HG03457 (cell line): Measurements from ENCODE around the gene LMF1.
"Not testable (repeated sequence)": the region's sequence is repeated elsewhere in the genome, so short reads cannot be mapped to it uniquely, and the experiment has no call there.

Source experiments
- ATAC-seq: cut with Tn5 transposase; IDR thresholded peaks from one replicate; pipeline ENCODE4 v1.9.1; 2021; ENCODE audit warnings: moderate number of reproducible peaks; ENCODE audit not compliant: unreplicated experiment

LMF1 gene

DNA sequence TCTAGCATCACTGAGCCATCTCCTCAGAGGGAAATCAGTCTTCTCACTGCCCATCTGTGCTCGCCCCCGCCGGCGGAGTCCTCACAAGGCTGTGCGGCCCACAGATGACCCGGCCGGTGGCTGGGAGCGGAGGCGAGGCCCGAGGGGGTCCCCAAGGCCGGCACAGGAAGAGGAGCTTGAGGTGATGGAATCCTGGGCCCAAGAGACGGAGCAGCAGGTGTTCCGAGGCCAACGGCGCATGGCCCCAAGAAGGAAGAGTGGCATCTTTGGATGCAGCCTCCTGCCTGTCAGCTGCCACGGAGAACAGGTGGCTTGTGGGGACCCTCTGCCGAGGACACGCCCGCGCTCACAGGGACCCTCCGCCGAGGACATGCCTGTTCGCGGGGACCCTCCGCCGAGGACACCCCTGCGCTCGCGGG lies 97.5 kb downstream of the LMF1 start:
- ATAC-seq: no peak

DNA sequence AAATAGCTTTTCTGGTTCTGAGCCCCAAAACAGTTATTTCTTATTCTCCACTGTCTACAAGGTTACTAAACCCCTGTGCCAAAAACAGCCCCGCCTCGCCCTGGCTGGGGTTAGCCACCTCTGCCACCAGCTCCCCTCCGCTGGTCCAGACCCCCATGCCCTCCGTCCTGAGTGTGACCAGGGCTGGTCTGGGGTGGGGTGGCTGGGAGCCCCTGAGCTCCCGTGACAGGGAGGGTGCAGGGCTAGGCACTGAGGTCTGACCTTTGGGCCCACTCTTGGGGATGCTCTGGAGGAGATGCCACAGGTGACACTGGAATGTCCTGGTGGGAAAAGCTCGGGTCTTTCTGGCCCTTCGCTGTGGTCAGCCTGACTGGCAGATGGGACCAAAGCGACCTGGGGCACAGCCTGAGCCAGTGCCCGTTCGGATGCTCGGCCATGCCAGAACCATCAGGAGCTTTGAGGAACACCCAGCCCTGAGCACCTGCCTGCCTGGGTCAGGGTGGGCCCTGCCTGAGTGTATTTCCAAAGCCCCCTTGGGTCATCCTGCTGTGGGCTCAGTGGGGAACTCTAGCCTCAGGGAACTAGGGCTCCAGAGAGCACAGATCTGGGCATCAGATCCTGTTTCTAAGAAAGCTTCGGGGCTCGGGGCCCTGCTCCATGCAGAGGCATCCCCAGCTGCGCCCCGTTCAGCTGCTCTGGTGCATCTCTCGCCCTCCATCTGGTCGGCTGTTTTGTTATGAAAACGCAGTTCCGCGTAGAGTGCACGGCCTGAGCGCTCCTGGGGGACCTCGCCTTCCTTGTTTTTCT lies 98.1 kb downstream of the LMF1 start:
- ATAC-seq: no peak

DNA sequence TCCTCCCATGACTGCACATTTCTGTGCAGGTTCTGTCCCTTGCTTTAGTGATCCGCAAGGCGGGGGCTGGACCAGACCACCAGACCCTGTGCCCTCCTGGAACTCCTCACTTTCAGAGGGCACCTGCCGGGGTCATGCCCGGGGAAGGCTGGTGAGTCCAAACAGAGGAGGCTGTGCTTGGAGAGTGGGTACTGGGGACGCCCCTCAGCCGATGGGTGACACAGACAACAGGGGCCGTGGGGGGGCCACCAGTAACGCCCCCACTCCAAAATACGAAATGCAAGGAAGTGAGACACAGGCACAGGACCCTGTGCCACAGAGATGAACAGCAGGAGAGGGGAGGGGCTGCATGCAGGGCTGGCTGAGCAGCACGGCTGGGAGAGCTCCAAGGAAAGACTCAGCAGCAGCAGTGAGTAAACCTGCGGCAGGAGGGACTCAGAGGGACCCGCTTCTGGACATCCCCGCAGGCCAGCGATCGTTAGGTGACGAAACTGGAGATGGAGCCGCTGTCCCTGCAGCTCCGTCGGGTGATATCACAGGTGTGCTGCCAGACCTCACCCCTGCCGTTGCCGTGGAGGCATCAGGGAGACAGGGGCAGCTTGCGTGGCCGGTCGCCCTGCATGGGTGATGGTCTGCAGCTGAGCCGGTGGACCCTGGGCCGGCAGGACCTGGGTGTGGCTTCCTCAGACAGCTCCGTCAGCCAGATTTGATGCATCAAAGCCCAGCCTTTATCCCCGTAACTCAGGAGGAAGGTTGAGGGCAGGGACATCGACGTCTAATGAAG lies 99.0 kb downstream of the LMF1 start:
- ATAC-seq: no peak

DNA sequence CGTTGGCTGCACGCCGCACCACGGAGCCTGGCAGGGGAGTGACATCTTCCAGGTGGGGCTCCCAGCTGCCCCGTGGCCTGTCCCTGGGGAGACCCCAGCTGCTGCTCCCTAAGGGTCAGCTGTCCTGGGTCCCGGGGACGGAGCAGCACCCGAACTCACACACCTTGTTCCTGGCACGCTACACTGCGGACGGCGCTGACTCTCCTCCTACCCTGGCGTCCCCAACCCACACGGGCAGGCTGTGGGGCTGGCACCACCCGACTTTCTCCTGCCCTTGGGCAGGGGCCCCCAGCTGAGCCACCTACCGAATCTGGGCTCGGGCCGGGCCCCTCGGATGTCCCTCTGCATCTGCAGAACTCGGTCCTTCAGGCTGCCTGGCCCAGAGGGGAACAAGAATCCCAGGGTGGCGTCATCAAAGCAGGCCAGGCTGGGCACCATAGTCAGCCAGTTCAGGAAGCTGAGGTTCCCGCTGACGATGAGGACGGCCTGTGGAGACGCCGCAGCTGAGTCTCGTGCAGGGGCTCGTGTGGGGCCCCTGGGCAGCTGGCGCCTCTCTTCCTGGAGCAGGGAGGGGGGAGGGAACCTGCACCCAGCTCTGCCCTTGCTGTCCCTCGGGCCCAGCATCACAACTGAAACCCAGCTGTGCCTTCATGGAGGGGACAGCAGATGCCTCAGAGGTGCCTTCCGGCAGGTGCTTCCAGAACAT lies 99.8 kb downstream of the LMF1 start:
- no peak for ATAC-seq

DNA sequence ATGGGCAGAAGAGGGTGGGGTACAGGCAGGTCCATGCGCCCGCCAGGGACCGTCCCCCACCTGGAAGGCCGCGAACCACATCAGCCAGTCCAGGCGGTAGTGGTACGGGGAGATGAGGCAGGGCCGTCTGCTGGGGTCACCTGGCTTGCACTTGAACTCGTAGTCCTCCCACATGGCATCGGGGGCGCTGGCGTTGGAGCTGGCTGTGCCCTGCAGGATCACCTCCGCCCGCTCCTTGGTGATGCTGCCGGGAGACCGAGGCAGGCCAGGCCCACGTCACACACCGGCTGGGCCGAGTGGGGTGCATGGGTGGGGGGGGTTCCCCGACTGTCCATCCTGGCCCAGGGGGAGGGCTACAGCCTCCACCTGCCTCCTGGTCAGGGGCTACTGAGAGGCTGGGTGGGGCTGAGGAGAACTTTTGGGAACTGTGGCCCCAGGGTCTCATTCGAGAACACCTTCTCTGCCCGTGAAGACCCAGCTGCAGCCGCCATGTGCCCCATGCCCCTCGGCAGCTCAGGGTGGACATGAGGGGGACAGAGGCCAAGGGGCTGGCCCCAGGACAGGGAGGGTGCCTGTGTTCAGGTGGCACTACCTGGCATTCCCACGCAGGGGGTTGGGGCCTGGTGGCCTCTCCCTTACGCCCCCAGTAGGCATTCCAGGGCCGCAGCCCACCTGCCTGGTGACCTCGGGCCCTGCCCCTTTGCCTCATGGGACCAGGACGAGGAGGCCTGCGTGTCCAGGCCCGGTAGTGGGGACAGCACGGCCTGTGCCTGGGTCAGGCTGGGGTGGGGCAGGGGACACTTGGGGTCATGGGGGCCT lies 100.8 kb downstream of the LMF1 start:
- ATAC-seq: no peak

DNA sequence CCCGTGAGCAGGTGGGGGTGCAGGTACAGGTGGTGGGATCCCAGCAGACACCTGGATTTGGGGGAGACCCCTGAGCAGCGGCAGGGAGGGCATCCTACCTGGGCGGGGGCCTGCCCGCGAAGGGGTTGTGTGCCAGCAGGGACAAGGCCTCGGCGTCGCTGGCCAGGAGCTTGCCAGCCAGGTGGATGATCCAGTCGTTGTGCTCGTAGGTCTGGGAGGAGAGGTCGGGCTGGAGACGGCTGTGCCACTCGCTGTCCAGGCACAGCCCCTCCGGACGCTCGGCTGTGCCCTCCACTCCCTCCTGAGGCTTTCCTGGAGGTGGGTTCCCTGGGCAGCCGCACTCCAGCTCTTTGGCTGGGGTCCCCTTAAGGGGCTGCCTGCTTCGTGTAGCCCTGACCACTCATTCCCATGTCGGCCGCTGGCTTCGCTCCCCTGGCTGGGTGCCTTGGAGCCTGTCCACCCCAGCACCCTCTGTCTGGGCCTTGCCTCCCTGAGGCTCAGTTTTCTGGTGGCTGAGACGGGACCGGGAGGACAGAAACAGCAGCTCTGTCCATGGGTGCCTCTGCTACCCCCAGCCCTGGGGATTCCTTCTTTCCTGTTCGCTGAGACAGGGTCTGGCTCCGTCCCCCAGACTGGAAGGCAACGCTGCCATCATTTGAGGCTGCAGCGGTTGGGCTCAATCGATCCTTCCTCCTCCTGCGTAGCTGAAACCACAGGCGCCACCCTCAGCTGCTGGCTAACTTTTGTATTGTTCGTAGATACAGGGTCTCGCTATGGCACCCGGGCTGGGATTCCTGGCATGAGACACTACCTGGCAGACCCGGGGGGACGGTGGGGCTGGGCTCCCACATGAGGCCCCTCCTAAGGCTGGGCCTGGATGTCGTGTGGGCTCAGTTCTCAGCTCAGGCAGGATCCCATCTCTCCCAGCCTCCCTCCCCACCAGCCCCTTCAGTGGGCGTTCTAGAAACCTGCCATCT lies 101.7 kb downstream of the LMF1 start:
- ATAC-seq: no peak

DNA sequence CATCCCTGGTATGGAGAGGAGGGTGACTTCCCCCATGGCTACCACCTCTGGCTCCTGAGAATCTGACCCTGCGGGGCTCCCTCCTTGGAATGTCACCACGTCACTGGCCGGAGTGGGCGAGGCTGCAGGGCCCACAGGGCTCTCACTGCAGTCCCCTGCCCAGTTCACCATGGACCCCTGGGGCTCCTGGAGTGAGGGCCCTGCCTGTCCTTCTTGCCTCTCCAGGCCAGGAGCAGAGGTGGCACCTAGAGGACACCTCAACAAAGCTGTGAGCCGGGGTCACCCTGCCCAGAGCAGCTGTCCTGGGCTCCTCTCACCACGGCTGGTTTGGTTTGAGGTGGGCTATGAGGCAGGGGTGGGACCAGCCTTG lies 102.4 kb downstream of the LMF1 start:
- ATAC-seq: no peak

DNA sequence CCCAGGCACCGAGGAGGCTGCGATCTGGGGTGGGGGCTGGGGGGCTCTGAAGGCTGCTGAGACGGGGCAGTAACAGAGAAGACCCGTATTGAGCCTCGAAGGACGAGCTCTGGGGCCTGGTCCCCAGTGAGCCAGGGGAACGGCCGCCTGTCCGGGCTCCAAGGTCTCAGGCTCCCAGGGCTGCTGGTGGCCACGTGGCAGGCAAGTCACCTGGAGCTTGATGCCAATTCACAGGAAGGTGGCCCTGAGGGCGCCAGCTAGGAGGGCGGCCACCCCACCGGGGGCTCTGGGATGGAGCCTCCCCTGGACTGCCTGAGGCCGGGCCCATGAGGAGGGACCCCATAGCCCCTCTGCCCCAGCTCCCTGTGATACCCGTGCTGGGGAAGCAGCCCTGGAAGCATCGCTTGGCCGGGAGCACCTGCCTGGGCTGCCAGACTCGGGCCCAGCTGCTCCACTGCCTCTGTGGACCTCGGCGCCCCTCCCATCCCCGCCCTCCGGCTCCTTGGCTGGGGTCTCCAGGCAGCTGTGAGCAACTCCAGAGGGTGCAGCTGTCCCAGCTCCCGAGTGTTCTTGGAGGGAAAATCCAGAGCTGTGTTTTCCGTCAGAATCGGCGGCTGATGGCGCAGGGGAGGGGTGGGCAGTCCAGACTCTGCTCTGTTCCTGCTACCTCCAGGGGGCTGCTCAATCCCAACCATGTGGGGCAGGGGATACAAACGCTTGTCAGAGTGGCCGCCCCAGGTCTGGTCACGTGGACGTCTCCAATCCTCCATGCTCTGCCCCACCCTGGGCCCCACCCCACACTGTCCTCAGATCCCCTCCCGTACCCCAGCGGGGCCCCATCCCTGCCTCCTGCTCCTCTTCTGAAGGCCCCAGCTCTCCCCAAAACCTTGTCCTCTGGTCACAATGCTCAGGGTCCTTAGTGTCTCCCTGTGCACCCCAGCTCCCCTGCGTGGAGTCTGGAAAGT lies 103.1 kb downstream of the LMF1 start:
- ATAC-seq: no peak

DNA sequence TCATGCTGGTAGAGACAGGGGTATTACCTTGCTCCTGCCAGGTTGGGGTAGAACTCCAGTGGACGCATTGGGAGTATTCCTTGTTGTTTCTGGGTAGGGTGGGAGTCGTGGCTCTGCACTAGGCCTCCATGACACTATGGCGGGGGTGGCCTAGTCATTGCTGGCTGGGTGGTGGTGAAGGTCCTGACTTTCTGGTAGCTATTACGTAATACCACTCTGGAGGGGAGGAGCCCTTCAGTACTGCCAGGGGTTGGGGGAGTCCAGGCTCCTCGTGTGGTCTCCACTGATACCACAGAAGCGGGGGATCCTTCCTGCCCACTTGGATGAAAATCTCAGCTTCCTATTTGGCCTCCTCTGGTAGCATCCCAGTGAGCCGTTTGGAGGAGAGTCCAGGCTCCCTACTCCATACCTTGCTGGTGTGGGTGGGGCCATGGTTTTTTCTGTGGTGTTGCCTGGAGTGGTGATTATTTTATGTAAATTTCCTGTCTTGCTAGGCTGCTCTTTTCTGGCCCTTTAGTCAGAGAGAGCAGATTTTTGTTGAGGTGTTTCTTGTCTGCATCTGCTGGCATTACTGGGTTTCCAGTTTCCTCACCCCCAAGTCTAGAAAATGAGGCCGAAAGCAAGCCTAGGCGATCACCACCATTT lies 104.4 kb downstream of the LMF1 start:
- no peak for ATAC-seq

DNA sequence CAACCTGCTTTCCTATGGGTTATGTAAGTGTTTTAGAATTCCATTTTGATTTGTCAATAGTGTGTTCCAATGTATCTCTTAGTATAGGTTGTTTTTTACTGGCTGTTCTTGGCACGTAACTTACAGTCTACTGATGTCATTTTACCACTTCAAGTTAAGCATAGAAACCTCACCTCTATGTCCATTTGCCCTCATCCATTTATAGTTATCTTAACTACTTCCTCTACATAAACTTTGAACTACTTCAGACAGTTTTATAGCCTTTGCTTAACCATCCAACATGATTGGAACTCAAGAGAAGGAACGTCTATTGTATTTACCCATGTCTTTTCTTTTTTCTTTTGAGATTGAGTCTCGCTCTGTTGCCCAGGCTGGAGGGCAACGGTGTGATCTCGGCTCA lies 105.8 kb downstream of the LMF1 start:
- ATAC-seq: no peak

DNA sequence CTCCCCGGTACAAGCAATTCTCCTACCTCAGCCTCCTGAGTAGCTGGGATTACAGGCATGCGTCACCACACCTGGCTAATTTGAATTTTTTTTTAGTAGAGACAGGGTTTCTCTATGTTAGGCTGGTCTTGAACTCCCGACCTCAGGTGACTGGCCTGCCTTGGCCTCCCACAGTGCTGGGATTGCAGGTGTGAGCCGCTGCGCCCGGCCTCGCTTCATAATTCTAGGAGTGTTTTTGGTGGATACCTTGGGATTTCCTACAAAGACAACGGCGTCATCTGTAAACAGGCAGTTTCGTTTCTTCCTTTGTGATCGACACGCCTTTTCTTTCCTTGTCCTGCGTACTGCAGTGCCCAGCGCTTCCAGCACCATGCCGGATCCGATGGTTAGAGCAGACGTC lies 109.3 kb downstream of the LMF1 start:
- ATAC-seq: no peak

DNA sequence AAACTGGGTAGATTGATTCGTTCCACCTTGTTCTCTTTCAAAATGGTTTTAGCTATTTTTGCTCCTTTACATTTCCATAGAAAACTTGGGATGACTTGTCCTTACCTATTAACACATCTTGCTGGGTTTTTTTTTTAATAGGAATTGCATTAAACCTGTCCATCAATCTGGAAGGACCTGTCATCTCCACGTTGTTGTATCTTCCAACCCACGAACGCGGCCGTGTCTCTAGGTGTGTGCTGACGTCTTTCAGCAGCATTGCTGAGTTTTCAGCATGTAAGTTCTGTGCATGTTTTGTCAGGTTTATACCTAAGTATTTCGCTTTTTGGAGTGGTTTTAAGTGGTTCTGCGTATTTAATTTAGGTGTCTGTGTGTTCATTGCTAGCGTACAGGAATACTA lies 109.9 kb downstream of the LMF1 start:
- ATAC-seq: no peak

DNA sequence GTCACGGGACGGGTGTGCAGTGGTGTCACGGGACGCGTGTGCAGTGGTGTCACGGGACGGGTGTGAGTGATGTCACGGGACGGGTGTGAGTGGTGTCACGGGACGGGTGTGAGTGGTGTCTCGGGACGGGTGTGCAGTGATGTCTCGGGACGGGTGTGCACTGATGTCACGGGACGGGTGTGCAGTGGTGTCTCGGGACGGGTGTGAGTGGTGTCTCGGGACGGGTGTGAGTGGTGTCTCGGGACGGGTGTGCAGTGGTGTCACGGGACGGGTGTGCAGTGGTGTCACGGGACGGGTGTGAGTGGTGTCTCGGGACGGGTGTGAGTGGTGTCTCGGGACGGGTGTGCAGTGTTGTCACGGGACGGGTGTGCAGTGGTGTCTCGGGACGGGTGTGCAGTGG lies 111.8 kb downstream of the LMF1 start:
- ATAC-seq: not testable (repeated sequence)

DNA sequence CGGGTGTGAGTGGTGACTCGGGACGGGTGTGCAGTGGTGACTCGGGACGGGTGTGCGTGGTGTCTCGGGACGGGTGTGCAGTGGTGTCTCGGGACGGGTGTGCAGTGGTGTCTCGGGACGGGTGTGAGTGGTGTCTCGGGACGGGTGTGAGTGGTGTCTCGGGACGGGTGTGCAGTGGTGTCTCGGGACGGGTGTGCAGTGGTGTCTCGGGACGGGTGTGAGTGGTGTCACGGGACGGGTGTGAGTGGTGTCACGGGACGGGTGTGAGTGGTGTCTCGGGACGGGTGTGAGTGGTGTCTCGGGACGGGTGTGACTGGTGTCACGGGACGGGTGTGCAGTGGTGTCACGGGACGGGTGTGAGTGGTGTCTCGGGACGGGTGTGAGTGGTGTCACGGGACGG lies 112.3 kb downstream of the LMF1 start:
- ATAC-seq: not testable (repeated sequence)

DNA sequence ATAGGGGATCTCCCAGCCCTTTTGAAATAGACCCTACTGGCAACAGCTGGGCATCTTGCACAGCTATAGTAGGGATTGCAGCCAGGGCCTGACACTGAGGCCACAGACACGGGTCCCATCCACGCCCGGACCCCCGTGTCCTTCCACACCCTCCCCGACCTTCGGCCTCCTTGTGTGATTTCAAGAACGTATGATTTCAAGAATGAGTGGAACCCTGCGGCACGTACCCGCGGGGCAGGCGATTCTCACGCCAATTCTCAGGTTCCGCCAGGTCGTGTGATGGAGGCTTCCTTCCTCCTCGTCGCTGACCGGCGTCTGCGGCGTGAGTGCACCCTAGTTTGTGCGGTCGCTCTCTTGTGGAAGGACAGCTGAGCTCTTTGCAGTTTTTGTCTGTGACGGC lies 114.0 kb downstream of the LMF1 start:
- ATAC-seq: no peak

DNA sequence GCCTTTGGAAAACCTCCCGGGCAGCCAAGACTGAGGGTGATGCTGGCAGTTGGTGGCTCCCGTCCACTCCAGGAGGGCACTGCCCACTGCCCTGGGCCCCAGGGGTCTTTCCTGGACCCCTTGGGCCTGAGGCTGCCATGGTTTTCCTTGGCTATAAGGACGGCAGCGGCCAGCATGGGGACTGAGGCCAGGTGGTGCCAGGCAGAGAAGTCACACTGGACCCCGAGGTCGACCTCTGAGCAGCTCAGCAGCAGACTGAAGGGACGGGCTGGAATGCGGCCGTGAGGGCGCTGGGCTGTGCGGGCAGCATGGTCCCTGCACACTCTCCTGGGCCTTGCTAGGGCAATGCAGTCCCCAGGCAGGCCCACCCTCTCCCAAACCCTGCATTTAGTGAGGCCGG lies 114.7 kb downstream of the LMF1 start:
- ATAC-seq: no peak

DNA sequence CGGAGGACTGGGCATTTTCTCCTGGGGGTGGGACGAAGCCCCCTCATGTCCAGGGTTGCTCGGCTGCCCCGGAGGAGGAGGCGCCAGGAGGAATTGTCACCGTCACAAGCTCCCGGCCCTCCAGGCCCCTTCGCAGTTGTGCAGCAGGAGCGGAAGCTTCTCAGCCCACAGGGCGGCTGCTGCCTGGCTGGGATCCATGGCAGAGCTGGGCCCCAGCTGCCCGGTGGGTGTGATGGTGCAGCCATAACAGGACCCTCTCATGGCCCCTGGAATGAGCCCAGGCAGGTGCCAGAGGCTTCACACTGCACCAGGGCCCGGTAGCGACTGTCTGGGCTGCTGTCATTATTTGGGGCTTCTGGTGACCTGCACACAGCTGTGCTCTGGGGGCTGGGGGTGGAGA lies 115.3 kb downstream of the LMF1 start:
- no peak for ATAC-seq

DNA sequence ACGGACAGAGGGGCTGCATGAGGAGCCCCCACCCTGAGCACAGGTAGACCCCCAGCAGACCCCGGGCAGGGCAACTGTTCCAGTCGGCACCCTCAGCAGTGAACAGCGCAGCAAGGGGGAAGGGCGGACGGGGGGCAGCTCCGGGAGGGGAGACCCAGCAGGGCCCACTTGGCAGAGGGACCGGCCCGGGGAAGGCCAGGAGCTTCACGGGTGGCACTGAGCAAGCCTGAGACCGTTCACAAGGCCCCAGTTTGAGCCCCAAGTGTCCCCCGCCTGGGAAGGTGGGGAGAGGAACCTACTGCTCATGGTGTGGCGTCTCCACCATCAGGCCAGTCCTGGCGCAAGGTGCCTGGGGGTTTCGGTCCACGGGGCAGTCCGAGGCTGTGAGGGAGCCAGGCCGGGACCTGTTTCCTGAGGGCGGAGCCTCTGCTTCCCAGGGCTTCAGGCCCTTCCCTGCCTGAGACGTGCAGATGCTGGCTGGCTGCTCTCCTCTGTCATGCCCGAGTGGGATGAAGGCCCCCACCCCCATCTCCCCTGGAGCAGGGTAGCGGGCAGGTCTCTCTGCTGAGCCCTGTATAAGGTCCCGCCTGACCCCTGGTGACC lies 115.9 kb downstream of the LMF1 start:
- no peak for ATAC-seq
